IPS-NIHi7 (cell line): ENCODE measurements around the gene FOXJ3.

Experiments used
- DNase-seq: peaks from one replicate; pipeline ENCODE4 v3.0.0; 2012; ENCODE audit warnings: mixed read lengths; ENCODE audit errors: extremely low spot score

The FOXJ3 gene

DNA sequence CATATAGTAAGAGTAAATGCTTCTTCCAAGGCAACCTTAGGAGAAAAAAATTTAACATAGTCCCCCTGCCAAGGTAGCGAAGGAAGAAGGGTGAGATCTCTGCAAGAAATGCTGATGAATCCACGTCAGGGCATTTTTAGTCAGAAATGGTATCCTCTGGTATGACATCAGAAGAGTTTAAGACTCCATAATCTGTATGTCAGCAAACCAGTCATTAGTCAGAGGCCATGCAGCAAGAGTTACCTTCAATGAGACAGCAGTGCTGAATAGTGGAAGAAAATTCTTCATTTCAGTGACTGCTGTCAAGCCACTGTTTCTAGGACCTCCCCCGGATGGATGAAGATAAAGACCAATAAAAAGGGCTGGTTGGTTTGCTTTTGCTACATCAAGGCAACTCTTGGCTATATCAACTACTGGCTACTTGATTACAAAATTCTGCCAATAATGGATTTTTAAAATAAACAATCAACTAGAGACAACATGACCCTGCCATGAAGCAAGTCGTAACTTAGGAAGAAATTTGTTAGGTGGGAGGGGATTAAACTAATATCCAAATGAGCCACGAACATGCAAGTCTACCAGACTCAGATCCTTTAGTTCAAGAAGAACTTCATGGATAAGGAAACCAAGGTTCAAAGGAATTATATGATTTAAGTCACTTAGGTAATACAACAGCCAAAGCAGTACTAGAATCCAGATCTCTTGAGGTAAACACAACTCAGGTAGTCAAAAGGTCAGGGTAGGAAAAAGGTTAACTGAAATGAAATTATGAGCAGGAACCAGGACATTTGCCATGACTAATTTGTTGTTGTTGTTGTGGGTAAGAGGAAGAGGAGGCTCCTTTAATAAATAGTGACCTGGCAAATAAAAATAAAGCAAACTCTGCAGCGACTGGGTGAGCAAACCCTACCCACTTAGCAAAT is 144.8 kb downstream of the FOXJ3 start:
- no peak for DNase-seq

DNA sequence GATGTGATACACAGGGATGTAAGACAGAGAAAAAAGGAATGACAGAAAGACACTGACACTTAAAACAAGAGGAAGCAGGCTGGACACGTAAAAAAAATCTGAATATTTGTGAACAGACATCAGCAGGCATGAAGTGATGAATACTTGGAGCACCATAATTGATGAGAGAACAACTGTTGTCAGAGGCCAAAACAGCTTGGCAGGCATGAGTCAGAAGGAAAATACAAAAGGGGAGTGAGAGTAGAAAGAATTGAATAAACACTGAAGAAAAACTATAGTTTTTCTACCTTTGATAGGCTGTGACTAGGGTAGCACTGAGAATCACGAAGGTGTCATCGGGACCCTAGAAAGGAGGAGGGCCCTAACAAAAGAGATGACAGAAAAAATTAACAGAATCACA is 148.9 kb downstream of the FOXJ3 start:
- no peak for DNase-seq

GRCh38 chr1:42184616-42185015 is 150.4 kb downstream of the FOXJ3 start:
- no peak for DNase-seq

- no peak for DNase-seq
Measured at GRCh38 chr1:42183957-42184268, 151.1 kb downstream of the FOXJ3 start.

DNA sequence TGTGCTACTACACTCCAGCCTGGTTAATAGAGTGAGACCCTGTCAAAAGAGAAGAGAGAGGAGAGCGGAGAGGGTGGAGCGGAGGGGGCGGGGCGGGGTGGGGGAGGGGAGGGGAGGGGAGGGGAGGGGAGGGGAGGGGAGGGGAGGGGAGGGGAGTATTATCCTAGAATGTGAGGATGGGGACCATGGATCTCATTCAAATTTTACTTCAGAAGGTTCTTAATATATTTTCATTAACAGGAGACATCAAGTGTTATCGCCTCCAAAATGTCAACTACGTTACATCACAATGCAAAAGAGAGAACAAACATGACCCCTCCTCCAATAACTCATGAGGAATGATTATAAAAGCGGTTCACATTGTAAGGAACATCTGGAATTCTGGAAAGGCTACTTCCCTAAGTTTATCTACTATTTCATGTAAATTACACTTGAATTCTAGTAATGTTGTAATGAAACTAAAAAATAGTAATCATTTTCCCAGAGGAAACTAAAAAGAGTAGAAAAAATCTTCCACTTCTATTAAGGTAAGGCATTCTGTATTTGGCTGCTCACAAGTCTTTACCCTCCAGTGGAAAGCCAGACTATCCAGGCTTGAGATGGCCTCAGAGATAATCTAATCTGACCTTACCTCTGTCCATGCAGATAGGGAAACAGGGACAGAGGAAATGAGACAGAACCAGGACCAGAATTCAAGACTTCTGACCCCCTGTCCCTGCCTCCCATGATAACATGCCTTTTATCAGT is 151.7 kb downstream of the FOXJ3 start:
- no peak for DNase-seq

GRCh38 chr1:42181687-42182086 is 153.3 kb downstream of the FOXJ3 start:
- DNase-seq = no peak

- DNase-seq = no peak
Measured at GRCh38 chr1:42179900-42180329, 155.1 kb downstream of the FOXJ3 start.

- DNase-seq = no peak
Measured at GRCh38 chr1:42179275-42179674, 155.8 kb downstream of the FOXJ3 start.

GRCh38 chr1:42178249-42178648 is 156.8 kb downstream of the FOXJ3 start:
- DNase-seq = no peak

DNA sequence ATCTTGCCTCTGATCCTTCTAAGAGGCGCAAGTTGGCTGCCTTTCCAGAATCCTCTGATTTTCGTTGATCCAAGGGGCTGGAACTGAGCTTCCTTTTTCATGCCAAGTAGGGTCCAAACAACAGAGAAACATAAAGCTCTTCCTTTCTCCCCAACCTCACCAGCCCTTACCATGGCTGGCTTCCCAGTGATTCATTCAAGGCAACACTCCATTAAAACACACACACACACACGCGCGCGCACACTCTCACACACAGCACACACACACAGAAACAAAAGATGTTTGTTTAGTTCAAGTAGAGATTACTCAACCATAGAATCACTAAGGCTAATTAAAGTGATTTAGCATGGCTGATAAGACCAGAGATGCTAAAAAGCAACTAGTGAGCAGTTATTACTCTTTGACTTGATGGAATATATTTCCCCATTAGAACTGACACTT is 157.5 kb downstream of the FOXJ3 start:
- DNase-seq = no peak

DNA sequence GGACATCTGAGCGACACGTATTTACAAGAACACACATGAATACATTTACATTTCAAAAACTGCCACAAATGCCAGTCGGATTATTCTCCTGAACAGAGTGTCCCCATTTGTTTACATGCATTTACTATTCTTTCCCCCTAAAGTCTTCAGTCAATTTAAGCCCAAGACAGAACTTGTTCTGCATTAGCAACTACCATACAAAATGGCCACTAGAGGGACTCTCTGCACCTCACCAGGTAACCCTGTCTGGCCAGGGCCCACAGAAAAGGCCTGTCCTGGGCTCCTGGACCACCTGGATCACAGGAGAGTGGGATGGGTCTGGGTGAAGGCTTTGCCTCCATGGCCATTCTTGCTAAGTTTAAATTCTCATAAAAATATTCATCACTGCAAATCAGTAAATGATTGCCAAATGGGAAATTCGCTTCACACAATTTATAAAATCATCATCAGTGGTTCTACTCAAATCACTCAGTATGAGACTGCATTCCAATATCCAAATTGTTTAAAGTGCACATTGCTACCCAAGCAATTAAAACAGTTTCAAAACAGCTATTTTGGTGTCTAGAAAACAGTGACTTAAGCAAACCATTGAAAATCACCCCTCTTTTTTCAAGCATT is 158.0 kb downstream of the FOXJ3 start:
- peak; percentile 74 for DNase-seq

DNA sequence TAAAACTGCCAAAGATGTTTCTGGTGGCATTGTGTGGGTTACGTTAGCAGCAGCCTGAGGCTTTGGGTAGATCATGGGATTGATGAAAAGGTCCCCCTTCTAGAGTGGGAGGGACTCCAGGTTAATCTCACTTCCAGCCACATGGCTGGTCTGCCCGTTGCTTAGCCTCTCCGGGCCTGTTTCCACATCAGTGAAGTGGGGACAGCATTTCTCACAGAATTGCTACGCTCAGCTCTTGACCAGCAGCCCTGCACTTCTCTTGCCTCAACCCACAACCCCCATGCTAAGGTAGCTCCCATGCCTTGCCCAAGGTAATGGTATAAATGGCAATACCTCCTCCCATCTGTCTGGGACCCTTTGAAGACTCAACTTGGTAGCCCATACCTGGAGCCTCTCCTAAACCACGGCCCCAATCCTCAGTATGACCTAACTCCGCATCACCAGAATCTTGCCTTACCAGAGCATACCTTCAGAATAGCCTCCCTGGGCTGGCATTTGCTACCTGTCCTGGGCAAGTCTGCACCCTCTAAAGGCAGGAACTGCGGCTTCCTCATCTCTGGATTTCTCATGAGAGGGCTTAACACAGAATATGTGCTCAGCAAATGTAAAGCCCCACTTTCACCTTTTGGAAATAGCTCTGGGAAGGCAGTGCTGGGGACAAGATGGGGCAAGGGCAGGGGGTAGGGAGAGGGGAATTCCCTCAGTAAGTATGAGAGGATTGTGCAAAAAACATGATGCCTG is 159.6 kb downstream of the FOXJ3 start:
- no peak for DNase-seq

GRCh38 chr1:42173961-42174735 is 160.9 kb downstream of the FOXJ3 start:
- no peak for DNase-seq

DNA sequence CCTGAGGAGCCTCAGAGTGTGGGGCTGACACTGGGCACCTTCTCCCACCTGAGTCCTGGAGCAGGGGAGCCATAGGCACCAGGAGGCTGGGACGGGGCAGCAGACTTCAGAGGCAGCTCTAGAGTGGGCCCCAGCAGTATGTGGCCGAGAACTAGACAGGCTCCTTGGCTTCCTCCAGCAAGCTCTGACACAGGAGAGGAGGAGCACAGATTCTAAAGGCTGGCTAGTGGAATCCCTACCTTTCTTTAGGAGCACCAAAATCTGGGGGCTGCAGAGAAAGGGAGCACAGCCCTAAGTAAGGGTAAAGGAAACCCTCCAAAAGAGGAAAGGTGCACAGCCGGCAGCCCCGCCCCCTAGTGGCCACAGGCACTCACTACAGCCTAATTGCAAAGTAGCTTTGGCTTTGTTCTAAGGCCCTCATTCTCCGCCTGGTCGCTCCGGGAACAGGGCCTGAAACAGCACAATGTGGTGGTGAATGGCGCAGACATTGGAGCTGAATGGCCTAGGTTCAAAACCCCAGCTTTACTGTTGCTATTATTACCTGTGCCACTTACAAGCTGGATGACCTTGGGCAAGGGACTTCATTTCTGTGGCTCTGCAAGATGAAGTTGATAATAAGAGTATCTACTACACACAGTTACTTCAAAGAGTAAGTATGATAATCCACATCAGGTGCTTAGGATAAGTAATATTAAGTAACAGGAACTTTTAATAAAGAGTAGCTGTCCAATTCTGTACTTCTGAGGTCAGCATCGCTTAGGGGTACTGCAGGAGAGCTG is 161.7 kb downstream of the FOXJ3 start:
- DNase-seq = peak; percentile 89

- DNase-seq = no peak
Measured at GRCh38 chr1:42172381-42173133, 162.5 kb downstream of the FOXJ3 start.

DNA sequence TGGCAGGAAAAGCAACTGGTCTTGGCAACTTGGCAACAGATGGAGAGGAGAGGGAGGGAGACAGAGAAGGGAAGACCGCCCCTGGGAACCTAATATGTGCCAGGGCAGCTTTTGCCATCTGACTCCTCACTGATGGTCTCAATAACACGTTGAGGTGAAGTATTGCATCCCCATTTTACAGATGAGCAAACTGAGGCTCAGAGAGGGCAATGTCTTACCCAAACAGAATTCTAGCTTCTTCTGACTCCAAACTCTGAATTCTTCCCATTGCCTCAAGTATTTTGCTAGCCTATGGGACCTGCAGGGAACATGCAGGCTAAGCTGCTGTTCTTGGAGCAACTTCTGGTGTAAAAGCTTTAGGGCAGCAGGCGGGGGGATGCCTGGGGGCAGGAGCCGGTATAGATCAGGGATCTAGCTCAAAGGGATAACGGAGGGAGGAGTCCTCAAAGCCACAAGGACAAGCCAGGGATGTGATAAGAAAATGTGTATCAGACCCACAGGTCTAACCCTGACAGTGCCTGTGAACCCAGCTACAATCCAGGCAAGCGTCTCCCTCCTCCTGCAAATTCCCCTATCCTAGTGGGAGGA is 163.3 kb downstream of the FOXJ3 start:
- DNase-seq = no peak

GRCh38 chr1:42170779-42171621 is 164.0 kb downstream of the FOXJ3 start:
- no peak for DNase-seq

DNA sequence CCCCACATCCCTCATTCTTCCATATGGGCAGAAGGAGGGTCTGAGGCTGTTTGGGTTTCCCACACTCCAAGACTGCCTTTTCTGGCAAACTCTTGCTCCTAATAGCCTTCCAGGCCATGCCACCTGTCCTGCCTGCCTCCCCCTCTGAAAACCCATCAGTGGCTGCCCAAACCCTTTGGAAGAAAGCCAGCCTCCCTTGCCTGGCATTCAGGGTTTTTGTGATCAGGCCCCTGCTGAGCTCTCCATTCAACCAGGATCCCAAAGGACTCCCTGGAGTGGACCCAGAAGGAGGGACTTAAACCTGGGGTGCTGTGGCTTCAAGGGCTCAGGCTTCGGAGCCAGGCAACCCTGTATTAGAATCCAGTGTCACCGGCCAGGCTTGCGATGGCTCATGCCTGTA is 166.3 kb downstream of the FOXJ3 start:
- DNase-seq = no peak

GRCh38 chr1:42168391-42168670 is 166.7 kb downstream of the FOXJ3 start:
- DNase-seq = no peak
